HEK293 (cell line): ENCODE measurements around the gene LCN9.

Experiments used
- CTCF ChIA-PET: fragments of 350-600 bp; formaldehyde crosslinking; extraction: SDS; loops from one replicate; lab custom pipeline; 2021; ENCODE audit warnings: antibody characterized with exemption; lab: Yijun Ruan, JAX
- POLR2A ChIA-PET: fragments of 300-600 bp; formaldehyde crosslinking; extraction: SDS; loops from one replicate; lab custom pipeline; 2020; ENCODE audit warnings: antibody characterized with exemption, inconsistent platforms; lab: Yijun Ruan, JAX
- H3K27ac ChIP-seq: fragments of 200-500 bp; sonication (Bioruptor generic); 2 replicates; pipeline ENCODE4 v1.5.1; 2014; ENCODE audit warnings: low read depth, low read length, control low read depth, inconsistent platforms; ENCODE audit errors: extremely low read depth
- H3K36me3 ChIP-seq, 2 experiments: fragments of 200-500 bp in 1 of 2; sonication (Bioruptor generic) in 1 of 2; 1 replicate in 1 of 2; 2 replicates in 1 of 2; pipeline ENCODE4 v1.5.1; 2014 to 2017; ENCODE audit warnings: inconsistent platforms in 2 of 2, low read length in 2 of 2; ENCODE audit not compliant: control insufficient read depth in 2 of 2, insufficient read depth in 1 of 2
- H3K4me1 ChIP-seq: fragments of 200-500 bp; sonication (Bioruptor generic); 2 replicates; pipeline ENCODE4 v1.5.1; 2014; ENCODE audit warnings: mild to moderate bottlenecking, low read length, inconsistent platforms; ENCODE audit not compliant: control insufficient read depth, insufficient read depth
- H3K4me3 ChIP-seq: 2 replicates; pipeline ENCODE4 v1.5.1; 2011; ENCODE audit warnings: low read depth, mild to moderate bottlenecking, control low read depth, low read length, moderate library complexity
- H3K9me3 ChIP-seq: fragments of 200-500 bp; sonication (Bioruptor generic); 2 replicates; pipeline ENCODE4 v1.5.1; 2014; ENCODE audit warnings: low read depth, low read length, inconsistent platforms; ENCODE audit not compliant: control insufficient read depth, insufficient read depth
- CTCF ChIP-seq: fragments of 450-650 bp; formaldehyde crosslinking; IDR thresholded peaks from 2 replicates; pipeline ENCODE4 v1.5.1; 2016; ENCODE audit warnings: missing biosample characterization, missing genetic modification characterization
- MYNN ChIP-seq: fragments of 450-650 bp; formaldehyde crosslinking; IDR thresholded peaks from 2 replicates; pipeline ENCODE4 v1.5.1; 2016; ENCODE audit warnings: missing biosample characterization, missing genetic modification characterization, borderline replicate concordance
- SP7 ChIP-seq: fragments of 450-650 bp; formaldehyde crosslinking; IDR thresholded peaks from 2 replicates; pipeline ENCODE4 v1.5.1; 2016; ENCODE audit warnings: missing biosample characterization, missing genetic modification characterization
- TCF7L2 ChIP-seq: IDR thresholded peaks from 2 replicates; pipeline ENCODE4 v1.6.1; 2011; ENCODE audit warnings: low read depth, mild to moderate bottlenecking, inconsistent platforms, low read length, moderate library complexity, borderline replicate concordance
- TRIM28 ChIP-seq: IDR thresholded peaks from 2 replicates; pipeline ENCODE4 v1.6.1; 2011; ENCODE audit warnings: low read length, control low read depth, borderline replicate concordance
- ZFP41 ChIP-seq: fragments of 450-650 bp; formaldehyde crosslinking; IDR thresholded peaks from 2 replicates; pipeline ENCODE4 v1.5.1; 2016; ENCODE audit warnings: missing biosample characterization, missing genetic modification characterization, borderline replicate concordance
- ZFP69B ChIP-seq: fragments of 450-650 bp; formaldehyde crosslinking; IDR thresholded peaks from 2 replicates; pipeline ENCODE4 v1.5.1; 2016; ENCODE audit warnings: missing biosample characterization, missing genetic modification characterization
- ZNF184 ChIP-seq: fragments of 450-650 bp; IDR thresholded peaks from 2 replicates; pipeline ENCODE4 v1.5.1; 2018; ENCODE audit warnings: missing biosample characterization, mild to moderate bottlenecking, missing genetic modification characterization
- ZNF2 ChIP-seq: fragments of 450-650 bp; formaldehyde crosslinking; IDR thresholded peaks from 2 replicates; pipeline ENCODE4 v1.5.1; 2016; ENCODE audit warnings: missing biosample characterization, missing genetic modification characterization
- ZNF202 ChIP-seq: fragments of 450-650 bp; formaldehyde crosslinking; IDR thresholded peaks from 2 replicates; pipeline ENCODE4 v1.5.1; 2016; ENCODE audit warnings: missing biosample characterization, missing genetic modification characterization, borderline replicate concordance
- ZNF23 ChIP-seq: fragments of 450-650 bp; formaldehyde crosslinking; IDR thresholded peaks from 2 replicates; pipeline ENCODE4 v1.5.1; 2016; ENCODE audit warnings: missing biosample characterization, missing genetic modification characterization, borderline replicate concordance
- ZNF292 ChIP-seq: fragments of 450-650 bp; formaldehyde crosslinking; IDR thresholded peaks from 2 replicates; pipeline ENCODE4 v1.5.1; 2016; ENCODE audit warnings: low read depth, missing biosample characterization, missing genetic modification characterization, borderline replicate concordance
- ZNF350 ChIP-seq: fragments of 450-650 bp; formaldehyde crosslinking; IDR thresholded peaks from 2 replicates; pipeline ENCODE4 v1.5.0; 2017; ENCODE audit warnings: missing biosample characterization, mild to moderate bottlenecking, missing genetic modification characterization
- ZNF391 ChIP-seq: fragments of 450-650 bp; formaldehyde crosslinking; IDR thresholded peaks from 2 replicates; pipeline ENCODE4 v1.5.1; 2016; ENCODE audit warnings: low read depth, missing biosample characterization, missing genetic modification characterization, borderline replicate concordance
- ZNF398 ChIP-seq: fragments of 450-650 bp; formaldehyde crosslinking; IDR thresholded peaks from 2 replicates; pipeline ENCODE4 v1.5.1; 2017; ENCODE audit warnings: missing biosample characterization, missing genetic modification characterization
- ZNF549 ChIP-seq: fragments of 450-650 bp; IDR thresholded peaks from 2 replicates; pipeline ENCODE4 v1.5.1; 2018; ENCODE audit warnings: missing biosample characterization, missing genetic modification characterization, mild to moderate bottlenecking, inconsistent platforms, moderate library complexity
- ZNF664 ChIP-seq: fragments of 450-650 bp; formaldehyde crosslinking; IDR thresholded peaks from 2 replicates; pipeline ENCODE4 v1.5.1; 2016; ENCODE audit warnings: missing biosample characterization, missing genetic modification characterization
- ZSCAN30 ChIP-seq: fragments of 450-650 bp; IDR thresholded peaks from 2 replicates; pipeline ENCODE4 v1.5.1; 2018; ENCODE audit warnings: missing biosample characterization, mild to moderate bottlenecking, missing genetic modification characterization, moderate library complexity

Gene LCN9

GRCh38 chr9:135620558-135620957 lies 42.6 kb upstream of the LCN9 start:
- H3K4me1 ChIP-seq: no peaks in the 10 kb centered on the region
- no peaks in the 10 kb centered on the region for H3K36me3 ChIP-seq
- TF ChIP-seq TRIM28: no peak
- TF ChIP-seq ZNF184 (tag by site-specific recombination): no peak
- TF ChIP-seq TCF7L2: no peak
- no peak for TF ChIP-seq MYNN (tag by site-specific recombination)
- TF ChIP-seq ZNF23 (tag by site-specific recombination): no peak
- no peak for TF ChIP-seq SP7 (tag by site-specific recombination)
- no peak for TF ChIP-seq ZNF2 (tag by site-specific recombination)
- no peak for TF ChIP-seq ZSCAN30 (tag by site-specific recombination)
- no peak for TF ChIP-seq ZNF549
- TF ChIP-seq ZFP69B (tag by site-specific recombination): no peak
- TF ChIP-seq ZNF350 (tag by site-specific recombination): no peak
- no peak for TF ChIP-seq ZFP41
- no peaks in the 10 kb centered on the region for H3K9me3 ChIP-seq
- no peak overlapping the region for H3K27ac ChIP-seq
- ChIA-PET POLR2A (no interaction called here), CTCF (interaction anchor here (1.1 to 4.7 kb wide), 2 partner anchors 18 to 116 kb away, joined by 3 to 39 read pairs; no protein-coding TSS in a partner anchor)
- no peak overlapping the region for H3K4me3 ChIP-seq

DNA sequence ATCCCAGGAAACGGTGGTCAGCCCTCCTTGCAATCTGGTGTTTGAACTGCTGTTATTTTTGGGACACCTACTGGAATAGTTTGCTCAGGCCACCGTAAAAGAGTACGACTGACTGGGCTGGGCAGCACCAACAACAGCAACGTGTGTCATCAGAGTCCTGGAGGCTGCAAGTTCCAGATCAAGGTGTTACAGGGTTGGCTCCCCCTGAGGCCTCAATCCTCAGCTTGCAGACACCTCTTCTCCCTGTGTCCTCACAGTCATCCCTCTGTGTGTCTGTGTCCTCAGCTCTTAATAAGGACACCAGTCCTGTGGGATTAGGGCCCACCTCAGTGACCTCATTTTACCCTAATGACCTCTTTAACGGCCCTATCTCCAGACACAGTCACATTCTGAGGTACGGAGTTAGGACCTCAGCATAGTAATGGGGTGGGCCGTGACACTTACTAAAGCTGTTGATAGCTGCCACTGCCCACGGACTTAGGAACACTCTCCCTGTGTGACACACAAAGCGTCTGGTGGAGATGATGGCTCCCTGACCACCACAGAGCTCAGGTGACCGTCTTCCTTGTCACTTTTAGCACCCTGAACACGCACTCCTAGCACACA lies 40.6 kb upstream of the LCN9 start:
- H3K4me1 ChIP-seq: no peaks in the 10 kb centered on the region
- no peak overlapping the region for H3K4me3 ChIP-seq
- H3K36me3 ChIP-seq: no peaks in the 10 kb centered on the region
- CTCF ChIA-PET: interaction anchor here (0.6 to 4.7 kb wide), 5 partner anchors 20 to 500 kb away, joined by 3 to 39 read pairs (median 4); no protein-coding TSS in a partner anchor
- H3K9me3 ChIP-seq: no peaks in the 10 kb centered on the region
- POLR2A ChIA-PET: interaction anchor here (1.0 kb wide), 1 partner anchor 18 kb away, joined by 3 read pairs; no protein-coding TSS in a partner anchor
- no peak for TF ChIP-seq CTCF (tag by site-specific recombination)
- TF ChIP-seq ZNF202: no peak
- no peak for TF ChIP-seq ZNF664
- TF ChIP-seq ZNF292 (tag by site-specific recombination): no peak
- no peak for TF ChIP-seq ZFP69B (tag by site-specific recombination)
- TF ChIP-seq, all 188 proteins: peak for 0
- no peak overlapping the region for H3K27ac ChIP-seq

- POLR2A ChIA-PET: no interaction called here
- no peak overlapping the region for H3K27ac ChIP-seq
- no peaks in the 10 kb centered on the region for H3K36me3 ChIP-seq
- no peaks in the 10 kb centered on the region for H3K9me3 ChIP-seq
- TF ChIP-seq ZNF398 (tag by site-specific recombination) (no peak), ZNF391 (tag by site-specific recombination) (no peak)
- CTCF ChIA-PET: interaction anchor here (0.5 to 4.7 kb wide), 2 partner anchors 22 to 777 kb away, joined by 3 to 39 read pairs; no protein-coding TSS in a partner anchor
- no peaks in the 10 kb centered on the region for H3K4me1 ChIP-seq
- H3K4me3 ChIP-seq: no peak overlapping the region
Measured at GRCh38 chr9:135624282-135624681, 38.8 kb upstream of the LCN9 start.
